DMS79 (cell line): ENCODE measurements around the gene CDC37L1.
"Not testable (repeated sequence)": the region's sequence is repeated elsewhere in the genome, so short reads cannot be mapped to it uniquely, and the experiment has no call there.

Source experiments
- DNase-seq: peaks from one replicate; lab custom pipeline; 2025; lab: John Stamatoyannopoulos, UW

Gene CDC37L1

DNA sequence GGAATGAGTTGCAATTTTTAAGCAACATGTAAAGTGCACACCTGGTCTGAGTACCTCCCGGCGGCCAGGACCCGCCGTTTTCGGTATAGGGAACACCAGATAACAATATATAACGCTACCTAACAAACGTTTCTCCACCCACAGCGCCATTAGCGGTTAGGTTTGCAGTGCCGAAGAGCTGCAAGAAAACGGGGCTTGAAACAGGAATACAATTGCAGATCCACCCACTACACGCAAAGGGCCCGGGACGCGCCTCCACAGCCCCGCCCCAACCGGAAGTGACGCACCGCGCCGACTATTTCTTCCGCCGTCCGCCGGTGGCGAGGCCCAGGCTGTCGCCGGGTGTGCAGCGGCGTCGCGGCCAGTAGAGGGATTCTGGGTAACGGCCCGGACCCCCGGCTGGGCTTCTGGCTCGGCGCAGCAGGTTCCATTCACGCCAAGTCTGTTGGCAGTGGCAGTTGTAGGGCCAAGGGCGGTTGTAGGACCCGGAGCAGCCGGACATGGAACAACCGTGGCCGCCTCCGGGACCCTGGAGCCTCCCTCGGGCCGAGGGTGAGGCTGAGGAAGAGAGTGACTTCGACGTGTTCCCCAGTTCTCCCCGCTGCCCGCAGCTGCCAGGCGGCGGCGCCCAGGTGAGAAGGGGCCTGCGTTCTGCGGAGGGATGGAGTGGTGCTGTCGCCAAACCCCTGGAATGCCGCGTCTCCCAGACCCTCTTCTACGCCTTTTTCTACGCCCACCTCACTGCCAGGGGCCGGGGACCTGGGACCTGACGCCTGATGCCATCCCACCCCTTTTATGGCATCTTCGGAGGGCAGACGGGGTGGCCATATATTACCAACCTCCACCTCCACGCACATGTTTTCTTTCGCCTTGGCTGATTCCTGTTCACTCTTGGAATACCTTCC lies at the start of gene CDC37L1:
TSS of gene CDC37L1 (plus strand) at position 302 of the 905 bp plus-strand sequence. CDS start at position 501, 199 bp downstream.
- peak; percentile 84 for DNase-seq

DNA sequence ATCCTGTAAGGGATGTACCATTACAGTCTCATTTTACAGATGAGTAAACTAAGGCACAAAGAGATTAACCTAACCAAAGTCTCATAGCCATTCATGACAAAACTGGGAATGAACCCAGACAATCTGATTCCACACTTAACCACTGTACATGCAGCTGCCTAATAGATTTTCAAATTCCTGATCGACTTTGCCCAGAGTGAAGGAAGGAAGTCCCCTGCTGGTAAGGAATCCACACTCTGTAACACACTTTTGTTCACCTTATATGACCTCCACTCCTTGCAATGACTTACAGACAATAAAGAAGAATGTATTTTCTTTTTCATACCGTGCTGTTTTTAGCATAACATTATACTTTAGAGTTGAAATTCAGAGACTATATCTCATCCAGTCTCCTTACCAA lies 48.5 kb upstream of the CDC37L1 start:
- DNase-seq, result no peak

DNA sequence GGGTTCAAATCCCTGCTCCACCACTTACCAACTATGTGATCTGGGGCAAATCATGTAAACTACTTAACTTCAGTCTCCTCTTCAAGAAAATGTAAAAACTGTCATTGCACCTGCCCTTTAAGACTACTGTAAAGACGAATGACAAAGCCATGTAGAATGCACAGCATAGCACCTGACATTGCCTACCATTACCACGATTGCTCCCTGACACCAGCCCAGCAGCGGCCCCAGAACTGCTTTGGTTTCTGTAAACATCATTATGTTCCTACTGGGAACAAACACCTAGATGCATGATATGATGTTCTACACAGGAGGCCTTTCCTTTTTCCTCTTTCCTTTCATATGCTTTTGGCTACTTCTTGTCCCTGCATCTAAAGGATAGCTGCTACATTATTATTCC lies 40.4 kb upstream of the CDC37L1 start:
- no peak for DNase-seq

DNA sequence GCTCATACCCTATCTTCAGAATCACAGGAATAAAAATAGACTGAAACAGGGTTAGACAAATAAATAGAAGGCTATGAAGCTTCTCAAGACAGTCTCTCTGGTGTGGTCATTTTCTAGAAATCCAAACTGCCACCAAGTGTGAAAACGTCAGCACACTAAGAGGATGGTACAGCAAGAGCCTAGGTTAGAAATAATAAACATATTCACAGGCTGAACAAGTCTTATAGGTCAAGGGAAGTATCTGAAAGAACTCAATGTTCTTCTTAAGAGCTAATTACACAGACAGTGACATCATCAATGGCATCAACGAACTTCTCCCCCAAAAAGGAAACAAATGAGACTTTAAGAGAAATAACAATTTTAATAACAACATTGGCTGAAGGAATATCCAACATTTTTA lies 39.9 kb upstream of the CDC37L1 start:
- no peak for DNase-seq

DNA sequence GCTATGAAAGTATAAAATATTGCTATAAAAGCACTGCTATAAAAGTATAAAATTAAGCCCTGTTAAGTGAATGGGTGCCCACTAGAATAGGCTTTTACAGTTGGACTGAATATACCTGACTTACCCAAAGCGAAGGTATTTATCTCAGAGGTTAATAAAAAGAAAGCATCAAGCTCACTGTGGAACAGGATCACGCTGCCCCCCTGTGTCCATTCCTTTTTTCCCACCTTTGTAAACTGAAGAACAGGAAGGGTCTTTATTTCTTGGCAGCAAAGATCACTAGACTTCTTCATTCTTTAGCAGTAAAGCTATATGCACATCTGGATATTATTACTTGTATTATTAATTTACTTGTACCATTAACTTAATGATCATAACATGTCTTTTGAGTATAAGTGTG lies 39.3 kb upstream of the CDC37L1 start:
- DNase-seq, result peak; percentile 17

DNA sequence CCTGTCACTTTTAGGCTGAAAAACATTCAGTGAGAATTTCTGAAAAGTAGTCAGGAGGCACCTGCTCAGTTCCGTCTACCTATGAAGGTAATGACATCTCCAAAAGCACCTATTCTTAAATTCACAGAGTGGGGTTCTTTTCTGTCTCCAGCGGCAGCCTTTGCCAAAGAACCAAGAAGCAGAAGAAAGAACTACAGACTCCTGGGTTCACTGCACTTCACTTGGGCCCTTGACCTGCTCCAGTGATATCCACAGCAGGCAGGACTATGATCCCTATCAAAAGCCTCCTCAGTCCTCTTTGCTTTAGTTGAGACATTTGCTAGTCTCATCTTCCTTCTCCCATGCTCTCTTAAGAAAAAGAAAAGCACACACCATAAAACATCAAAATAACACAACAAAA lies 37.0 kb upstream of the CDC37L1 start:
- DNase-seq, result no peak

DNA sequence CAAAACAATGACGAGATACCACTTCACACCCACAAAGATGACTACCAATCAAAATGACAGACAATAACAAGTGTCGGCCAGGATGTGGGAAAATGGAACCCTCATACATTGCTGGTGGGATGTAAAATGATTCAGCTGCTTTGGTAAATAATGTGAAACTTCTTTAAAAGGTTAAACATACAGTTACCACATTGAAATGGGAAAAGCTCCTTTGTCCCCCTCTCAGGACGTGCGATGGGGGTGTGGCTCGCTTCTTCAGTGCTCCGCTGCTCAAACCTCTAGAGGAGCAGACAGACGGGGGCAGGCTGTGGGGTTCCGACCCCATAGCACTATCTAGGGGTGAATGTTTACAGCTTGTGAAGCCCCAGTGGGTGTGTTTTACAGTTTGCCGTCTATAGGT lies 25.3 kb upstream of the CDC37L1 start:
- no peak for DNase-seq

DNA sequence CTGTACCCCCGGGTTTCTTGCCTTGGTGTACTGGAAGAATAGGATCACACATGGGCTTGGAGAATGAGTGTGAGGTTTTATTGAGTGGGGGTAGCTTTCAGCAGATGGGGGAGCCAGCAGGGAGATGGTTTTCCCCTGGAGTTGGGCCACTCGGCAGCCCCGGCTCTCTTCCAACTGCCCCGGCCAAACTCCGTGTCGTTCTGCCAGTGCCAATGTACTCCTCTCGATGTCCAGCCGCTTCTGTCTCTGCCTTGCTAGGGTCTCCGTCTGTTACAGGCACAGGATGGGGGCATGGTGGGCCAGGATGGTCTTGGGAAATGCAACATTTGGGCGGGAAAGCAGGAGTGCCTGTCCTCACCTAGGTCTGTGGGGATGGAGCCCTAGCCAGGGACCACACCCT lies 24.8 kb upstream of the CDC37L1 start:
- no peak for DNase-seq

DNA sequence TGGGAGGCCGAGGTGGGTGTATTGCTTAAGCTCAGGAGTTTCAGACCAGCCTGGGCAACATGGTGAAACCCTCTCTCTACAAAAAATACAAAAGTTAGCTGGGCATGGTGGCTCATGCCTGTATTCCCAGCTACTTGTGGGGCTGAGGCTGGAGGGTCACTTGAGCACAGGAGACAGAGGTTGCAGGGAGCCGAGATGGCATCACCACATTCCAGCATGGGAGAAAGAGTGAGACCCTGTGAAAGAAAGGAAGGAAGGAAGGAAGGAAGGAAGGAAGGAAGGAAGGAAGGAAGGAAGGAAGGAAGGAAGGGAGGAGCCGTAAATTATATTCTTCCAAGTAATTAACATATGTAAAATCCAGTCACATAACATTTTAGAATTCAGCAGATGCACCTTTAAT lies 23.2 kb upstream of the CDC37L1 start:
- not testable (repeated sequence) for DNase-seq

DNA sequence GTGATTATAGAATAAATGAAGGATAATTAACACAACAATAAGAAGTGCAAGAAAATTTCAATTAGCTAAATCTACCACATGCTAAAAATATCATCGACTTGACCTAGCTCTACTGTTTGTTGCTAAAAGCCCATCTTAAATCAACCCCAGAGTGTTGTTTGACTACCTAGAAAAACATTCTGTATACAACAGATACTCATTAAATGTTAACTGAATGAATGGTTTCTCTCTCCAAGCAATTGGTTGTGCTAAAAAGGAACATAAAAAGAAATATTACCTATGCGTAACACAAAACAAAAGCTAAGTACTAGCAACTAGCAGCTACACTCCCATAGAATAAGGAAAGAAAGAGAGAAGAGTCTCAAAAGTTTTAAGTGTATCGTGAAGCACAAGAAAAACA lies 22.7 kb upstream of the CDC37L1 start:
- DNase-seq, result no peak

DNA sequence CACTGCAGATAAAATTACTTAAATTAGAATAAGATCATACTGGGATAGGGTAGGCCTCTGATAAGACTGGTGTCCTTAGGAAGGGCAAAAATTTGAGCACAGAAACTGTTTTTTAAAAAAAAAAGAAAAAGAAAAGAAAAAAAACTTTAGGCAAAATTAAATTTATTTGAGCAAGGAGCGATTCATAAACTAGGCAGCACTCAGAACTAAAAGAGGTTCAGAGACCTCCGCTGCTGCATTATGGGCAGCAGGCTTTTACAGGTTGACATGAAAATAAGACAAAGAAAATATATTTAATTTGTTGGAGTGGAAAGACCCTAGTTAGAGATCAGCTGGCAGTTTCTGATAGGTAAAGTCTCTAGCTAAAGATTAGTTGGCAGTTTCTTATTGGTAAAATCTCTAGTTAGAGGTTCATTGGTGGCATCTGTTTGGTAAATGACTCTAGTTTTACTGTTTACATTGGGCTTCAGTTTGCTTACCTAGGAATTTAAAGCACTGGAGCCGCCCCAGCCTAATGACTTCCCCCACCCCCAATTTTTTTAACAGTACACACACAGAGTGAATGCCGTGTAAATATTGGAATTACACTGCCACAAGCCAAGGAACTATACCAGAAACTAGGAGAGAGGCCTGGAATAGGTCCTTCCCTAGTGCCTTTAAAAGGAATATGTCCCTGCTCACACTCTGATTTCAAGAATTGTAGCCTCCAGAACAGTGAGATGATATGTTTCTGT lies 21.8 kb upstream of the CDC37L1 start:
- DNase-seq, result no peak

DNA sequence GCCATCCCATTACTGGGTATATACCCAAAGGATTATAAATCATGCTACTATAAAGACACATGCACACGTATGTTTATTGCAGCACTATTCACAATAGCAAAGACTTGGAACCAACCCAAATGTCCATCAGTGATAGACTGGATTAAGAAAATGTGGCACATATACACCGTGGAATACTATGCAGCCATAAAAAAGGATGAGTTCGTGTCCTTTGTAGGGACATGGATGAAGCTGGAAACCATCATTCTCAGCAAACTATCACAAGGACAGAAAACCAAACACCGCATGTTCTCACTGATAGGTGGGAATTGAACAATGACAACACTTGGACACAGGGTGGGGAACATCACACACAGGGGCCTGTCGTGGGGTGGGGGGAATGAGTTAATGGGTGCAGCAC lies 18.7 kb upstream of the CDC37L1 start:
- not testable (repeated sequence) for DNase-seq

DNA sequence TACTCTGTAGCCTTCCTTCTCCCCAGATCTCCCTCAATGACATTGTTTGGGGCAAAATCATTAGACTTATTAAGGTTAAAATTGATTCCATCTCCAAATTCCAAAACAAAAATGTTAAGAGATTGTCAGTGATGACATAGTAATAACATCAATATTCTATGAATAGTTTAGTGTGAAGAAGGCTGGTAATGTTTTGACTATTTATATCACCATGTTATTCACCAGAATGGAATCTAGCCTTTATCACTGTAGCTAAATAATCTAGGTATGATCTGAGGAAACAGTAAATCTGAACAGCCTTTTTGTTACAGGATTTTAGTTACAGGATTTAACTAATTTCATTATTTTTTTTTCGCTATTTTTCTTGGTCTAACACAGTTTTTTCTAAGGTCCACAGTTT lies 18.2 kb upstream of the CDC37L1 start:
- no peak for DNase-seq

DNA sequence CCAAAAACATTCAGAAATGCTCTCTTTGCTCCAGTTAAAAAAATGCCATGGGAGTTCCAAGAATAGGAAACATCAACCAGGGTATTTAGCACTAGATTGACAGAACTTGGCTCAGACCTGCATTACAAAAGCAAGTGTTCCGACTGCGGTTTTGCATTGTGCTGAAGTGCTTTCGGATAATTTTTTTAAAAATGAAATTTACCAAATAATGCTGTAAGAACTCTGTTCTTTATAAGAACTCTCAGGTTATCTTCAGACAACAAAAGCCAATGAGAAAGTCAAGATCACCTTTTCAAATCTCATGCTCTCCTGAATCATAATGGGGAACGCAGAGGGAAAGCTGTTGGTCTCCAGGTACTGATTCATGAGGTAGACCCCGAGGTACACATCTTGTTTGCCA lies 17.8 kb upstream of the CDC37L1 start:
- DNase-seq, result peak; percentile 52

DNA sequence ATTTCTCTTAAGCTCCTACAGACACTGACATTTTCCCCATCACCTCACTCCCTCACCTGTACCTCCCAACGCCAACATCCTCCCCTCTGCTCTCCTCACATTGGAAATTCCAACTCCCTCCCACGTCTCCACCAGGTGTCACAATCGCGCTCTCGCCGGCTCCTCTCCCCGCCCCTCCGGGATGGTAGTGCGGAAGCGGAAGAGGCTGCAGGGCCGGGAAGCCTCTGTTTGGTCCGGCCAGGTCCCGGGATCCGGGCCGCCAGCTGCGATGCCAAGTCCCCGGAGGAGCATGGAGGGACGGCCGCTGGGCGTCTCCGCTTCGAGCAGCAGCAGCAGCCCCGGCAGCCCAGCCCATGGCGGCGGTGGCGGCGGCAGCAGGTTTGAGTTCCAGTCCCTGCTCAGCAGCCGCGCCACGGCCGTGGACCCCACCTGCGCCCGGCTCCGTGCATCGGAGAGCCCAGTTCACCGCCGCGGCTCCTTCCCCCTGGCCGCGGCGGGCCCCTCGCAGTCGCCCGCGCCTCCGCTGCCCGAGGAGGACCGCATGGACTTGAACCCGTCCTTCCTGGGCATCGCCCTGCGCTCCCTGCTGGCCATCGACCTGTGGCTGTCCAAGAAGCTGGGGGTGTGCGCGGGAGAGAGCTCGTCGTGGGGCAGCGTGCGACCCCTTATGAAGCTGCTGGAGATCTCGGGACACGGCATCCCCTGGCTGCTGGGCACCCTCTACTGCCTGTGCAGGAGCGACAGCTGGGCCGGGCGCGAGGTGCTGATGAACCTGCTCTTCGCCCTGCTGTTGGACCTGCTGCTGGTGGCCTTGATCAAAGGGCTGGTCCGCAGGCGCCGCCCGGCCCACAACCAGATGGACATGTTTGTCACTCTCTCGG lies 17.0 kb upstream of the CDC37L1 start, which contains the start of gene PLPP6:
TSS of gene PLPP6 (plus strand) at position 187 of the 881 bp plus-strand sequence. CDS start at position 269, 82 bp downstream.
- DNase-seq, result peak; percentile 88

DNA sequence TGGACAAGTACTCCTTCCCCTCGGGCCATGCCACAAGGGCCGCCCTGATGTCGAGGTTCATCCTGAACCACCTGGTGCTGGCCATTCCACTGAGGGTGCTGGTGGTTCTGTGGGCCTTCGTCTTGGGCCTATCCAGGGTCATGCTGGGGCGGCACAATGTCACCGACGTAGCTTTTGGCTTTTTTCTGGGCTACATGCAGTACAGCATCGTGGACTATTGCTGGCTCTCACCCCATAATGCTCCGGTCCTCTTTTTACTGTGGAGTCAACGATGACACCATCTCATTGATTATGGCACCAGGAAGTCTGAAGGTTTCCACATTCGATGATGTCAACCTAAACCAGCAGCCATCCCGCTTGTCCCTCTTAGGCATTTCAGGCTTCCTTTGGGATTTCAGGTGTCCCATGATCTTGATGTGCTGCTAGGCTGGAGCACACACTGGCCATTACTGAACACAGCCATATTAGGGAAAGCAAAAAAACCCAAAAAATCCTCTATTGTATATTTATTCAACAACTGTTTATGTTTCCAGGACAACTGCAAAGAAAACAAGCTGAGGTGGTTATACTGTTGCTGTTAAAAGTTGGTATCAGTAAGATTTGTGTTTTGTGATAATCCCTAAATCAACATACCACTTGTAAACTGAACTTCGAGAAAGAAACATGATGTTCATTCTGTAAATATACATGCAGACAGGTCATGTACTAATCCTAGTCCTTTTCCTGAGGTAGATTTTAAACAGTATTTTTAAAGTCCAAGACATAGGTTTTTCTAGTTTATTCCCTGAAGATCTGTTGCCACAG lies 16.2 kb upstream of the CDC37L1 start:
- DNase-seq, result no peak

DNA sequence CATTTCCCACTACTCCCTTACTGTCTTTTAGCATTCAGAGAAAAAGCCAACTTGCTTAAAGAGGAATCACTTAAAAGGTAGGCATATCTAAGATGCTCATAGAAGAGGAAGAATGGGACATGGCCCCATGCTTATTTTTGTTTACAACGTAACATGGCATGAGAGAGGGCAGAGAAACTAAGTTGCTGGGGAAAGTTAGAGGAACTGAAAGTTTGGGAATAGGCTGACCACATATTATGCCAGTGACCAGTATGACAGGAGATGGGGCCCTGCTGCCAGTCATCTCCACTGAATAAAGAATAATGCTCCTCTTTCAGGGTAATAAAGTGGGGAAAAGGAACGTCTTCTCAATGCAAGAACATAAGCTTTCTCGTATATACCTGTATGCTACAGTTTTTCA lies 15.4 kb upstream of the CDC37L1 start:
- DNase-seq, result no peak

DNA sequence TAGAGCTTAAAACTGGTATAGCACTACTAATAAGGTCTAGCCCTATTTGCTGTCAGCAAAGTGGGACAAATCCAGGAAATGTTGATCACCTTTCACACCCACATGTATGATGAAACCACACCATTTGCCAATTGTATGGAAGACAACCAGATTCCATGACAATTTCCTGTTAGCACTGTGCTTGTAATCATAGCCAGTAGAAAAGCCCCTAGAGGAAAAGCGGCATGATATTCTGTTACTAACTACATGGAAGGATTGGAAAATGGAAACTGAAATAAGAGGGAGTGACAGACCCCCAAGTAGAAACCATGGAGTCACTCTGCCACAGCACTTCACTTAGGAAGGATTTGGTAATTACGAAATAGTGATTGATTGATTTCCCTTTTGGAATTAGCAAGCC lies 14.0 kb upstream of the CDC37L1 start:
- no peak for DNase-seq

DNA sequence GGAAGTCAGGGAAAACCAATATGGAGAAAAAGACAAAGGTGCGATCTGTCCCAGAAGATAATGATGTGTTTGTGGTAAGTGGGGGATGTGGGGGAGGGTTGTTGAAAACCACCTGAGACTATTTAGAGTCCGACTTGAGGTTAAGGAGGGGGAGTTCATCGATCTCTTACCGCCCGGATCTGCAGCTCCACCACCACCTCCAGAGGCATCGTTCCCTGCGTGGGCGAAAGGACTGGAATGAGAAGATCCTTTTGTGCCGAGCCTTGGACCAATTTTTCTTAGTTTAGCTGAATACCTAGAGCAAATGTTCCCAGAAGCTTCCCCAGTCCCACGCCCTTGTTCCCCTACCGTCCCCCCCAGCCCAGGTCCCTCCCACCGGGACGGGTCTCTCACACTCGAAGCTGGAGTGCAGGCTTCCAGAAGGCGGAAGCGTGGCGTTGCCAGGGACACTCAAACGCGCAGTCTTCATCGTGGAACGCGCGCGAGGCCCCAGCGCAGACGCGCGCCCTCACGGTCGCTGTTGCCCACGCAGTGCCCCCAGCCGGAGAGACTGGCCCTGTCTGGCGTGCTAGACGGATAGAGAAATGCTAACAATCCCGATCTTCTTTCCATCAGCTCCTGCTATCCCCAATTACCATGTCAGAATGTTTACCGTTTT lies 13.2 kb upstream of the CDC37L1 start, which contains the start of gene SPATA6L:
TSS of gene SPATA6L (minus strand) at position 439 of the 658 bp plus-strand sequence. CDS start at position 209, 230 bp downstream.
- DNase-seq, result peak; percentile 27

DNA sequence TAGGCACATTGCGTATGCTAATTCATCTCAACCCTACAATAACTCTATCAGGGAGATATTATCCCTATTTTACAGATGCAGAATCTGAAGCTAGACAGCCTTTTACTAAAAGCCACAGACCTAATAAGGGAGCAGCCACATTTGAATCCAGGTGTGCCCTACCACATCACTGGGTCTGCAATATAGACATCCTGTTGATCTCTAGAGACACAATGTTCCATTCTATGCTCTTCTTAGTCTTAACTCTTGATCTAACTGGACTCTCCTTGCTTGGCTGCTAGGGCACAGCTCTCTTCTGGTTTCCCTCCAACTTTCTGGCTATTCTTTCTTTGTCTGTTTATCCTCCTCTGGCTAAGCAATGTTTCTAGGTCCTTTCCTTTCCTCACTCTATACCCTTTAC lies 11.7 kb upstream of the CDC37L1 start:
- DNase-seq, result no peak

DNA sequence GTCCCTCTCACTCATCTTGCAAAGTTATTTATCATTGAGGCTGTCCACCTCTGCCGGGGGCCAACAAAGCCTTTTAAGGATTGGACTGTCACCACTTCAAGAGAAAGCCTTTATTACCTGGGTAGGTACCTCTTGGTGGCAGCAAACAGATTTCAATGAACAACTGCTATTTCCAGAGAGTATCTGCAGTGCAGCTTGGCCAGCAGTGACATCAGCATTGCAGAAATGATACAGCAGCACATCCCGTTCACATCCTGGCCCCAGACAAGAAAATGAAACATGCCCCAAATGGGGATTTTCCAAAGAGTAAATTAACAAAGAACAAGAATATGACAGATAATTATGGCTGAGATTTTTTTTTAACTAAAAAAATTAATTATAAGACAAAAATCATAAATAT lies 10.8 kb upstream of the CDC37L1 start:
- DNase-seq, result no peak
